K562 (cell line): Measurements from ENCODE around the gene SPIRE1. TPM values are rescaled to one million over a fixed set of nuclear protein-coding genes. Genes with fewer than 3 reads are reported as not detected.
A peak's percentile ranks its signal among the peaks of the same experiment; 100 is the strongest.

Experiments
- ATAC-seq: fragments of 200-7000 bp; cut with Tn5 transposase; 3 replicates; pipeline ENCODE4 v1.9.1; 2020; ENCODE audit warnings: moderate library complexity
- BruUV-seq: library from RNA; stranded (reverse); fragments of 400-500 nt; replicated peaks from 2 replicates; lab custom pipeline; 2021; lab: Mats Ljungman, UMichigan
- CTCF ChIA-PET: fragments of 300-600 bp; formaldehyde crosslinking; extraction: SDS; loops from one replicate; lab custom pipeline; 2021; ENCODE audit warnings: low intra/inter-chr PET ratio; lab: Yijun Ruan, JAX
- POLR2A ChIA-PET: fragments of 300-600, 350-650 bp; sonication (Branson Sonifier 250); formaldehyde crosslinking; extraction: SDS; loops from one replicate; lab custom pipeline; 2021; ENCODE audit warnings: antibody characterized with exemption, inconsistent platforms; lab: Yijun Ruan, JAX
- DNase-seq, 4 experiments: peaks; one replicate each; pipeline versions ENCODE4 v3.0.0 to v3.0.0-alpha.2; 2011 to 2018; ENCODE audit warnings: low spot score in 3 of 4, mixed read lengths in 3 of 4; ENCODE audit errors: extremely low read depth in 1 of 4
- FAIRE-seq: peaks from 2 replicates; lab custom pipeline; 2011; peaks lifted over from hg19 to GRCh38; lab: Jason Lieb, UNC
- H2AFZ ChIP-seq: 2 replicates; pipeline ENCODE4 v1.6.0; 2011; ENCODE audit warnings: low read depth, low read length, control low read depth, inconsistent platforms
- H3K27ac ChIP-seq: fragments of 200-600 bp; 3 replicates; pipeline ENCODE4 v1.8.0; 2011; ENCODE audit warnings: low read depth, mild to moderate bottlenecking, control low read depth, inconsistent platforms, low read length, moderate library complexity, mixed read lengths; ENCODE audit errors: extremely low read depth
- H3K27me3 ChIP-seq, 2 experiments: fragments of 300-600 bp in 1 of 2; 2 replicates in 1 of 2; 3 replicates in 1 of 2; pipeline versions ENCODE4 v1.6.0 to v1.8.0; 2011; ENCODE audit warnings: inconsistent platforms in 2 of 2, low read length in 2 of 2, mild to moderate bottlenecking in 1 of 2, mixed read lengths in 1 of 2, moderate library complexity in 1 of 2; ENCODE audit not compliant: control insufficient read depth in 2 of 2, insufficient read depth in 2 of 2
- H3K36me3 ChIP-seq: fragments of 300-600 bp; 3 replicates; pipeline ENCODE4 v1.8.0; 2011; ENCODE audit warnings: mild to moderate bottlenecking, low read length, inconsistent platforms; ENCODE audit not compliant: control insufficient read depth, insufficient read depth
- H3K4me1 ChIP-seq, 2 experiments: fragments of 200-600 bp in 1 of 2; replicated peaks in 1 of 2; 2 replicates in 1 of 2; 3 replicates in 1 of 2; pipeline versions ENCODE4 v1.5.1 to v1.8.0; 2011; ENCODE audit warnings: inconsistent platforms in 2 of 2, low read length in 2 of 2, mild to moderate bottlenecking in 1 of 2, mixed read lengths in 1 of 2, moderate library complexity in 1 of 2; ENCODE audit not compliant: control insufficient read depth in 2 of 2, insufficient read depth in 2 of 2
- H3K4me2 ChIP-seq: 2 replicates; pipeline ENCODE4 v1.6.1; 2011; ENCODE audit warnings: low read length, control low read depth, inconsistent platforms, mixed read lengths; ENCODE audit not compliant: insufficient read depth
- H3K4me3 ChIP-seq: fragments of 200-600 bp; sonication (generic), shearing (Covaris generic); 2 replicates; pipeline ENCODE4 v1.5.1; 2016; ENCODE audit warnings: control low read depth, inconsistent platforms
- H3K79me2 ChIP-seq: fragments of 200-600 bp; 3 replicates; pipeline ENCODE4 v1.8.0; 2011; ENCODE audit warnings: low read length, inconsistent platforms; ENCODE audit not compliant: control insufficient read depth, insufficient read depth
- H3K9ac ChIP-seq, 2 experiments: 2 replicates each; pipeline versions ENCODE4 v1.6.0 to v1.6.1; 2011; ENCODE audit warnings: low read depth in 2 of 2, low read length in 2 of 2, control low read depth in 1 of 2, inconsistent platforms in 1 of 2, mild to moderate bottlenecking in 1 of 2, mixed read lengths in 1 of 2; ENCODE audit not compliant: insufficient read depth in 1 of 2
- H3K9me1 ChIP-seq: one replicate; pipeline ENCODE4 v1.6.0; 2011; ENCODE audit warnings: inconsistent platforms, mild to moderate bottlenecking, low read length, moderate library complexity; ENCODE audit not compliant: control insufficient read depth, insufficient read depth
- H3K9me3 ChIP-seq: replicated peaks from 2 replicates; pipeline ENCODE4 v1.5.1; 2011; ENCODE audit warnings: low read depth, low read length, inconsistent platforms; ENCODE audit not compliant: control insufficient read depth, insufficient read depth
- H4K20me1 ChIP-seq: replicated peaks from 2 replicates; pipeline ENCODE4 v1.6.1; 2011; ENCODE audit warnings: low read length, inconsistent platforms, mixed read lengths; ENCODE audit not compliant: control insufficient read depth, insufficient read depth
- ARHGAP35 ChIP-seq: fragments of 450-650 bp; IDR thresholded peaks from 2 replicates; pipeline ENCODE4 v1.6.1; 2018; ENCODE audit not compliant: partially characterized antibody
- CBFA2T2 ChIP-seq: fragments of 450-650 bp; conservative IDR thresholded peaks from 2 replicates; pipeline ENCODE4 v1.6.1; 2017; ENCODE audit warnings: mild to moderate bottlenecking
- CEBPB ChIP-seq: fragments of 450-650 bp; IDR thresholded peaks from 2 replicates; pipeline ENCODE4 v1.6.1; 2016; ENCODE audit warnings: missing genetic modification characterization, missing compliant biosample characterization
- CEBPG ChIP-seq, 3 experiments: fragments of 200-800 bp in 1 of 3; sonication (Bioruptor generic) in 1 of 3; sonication (generic) in 1 of 3; formaldehyde crosslinking in 1 of 3; IDR thresholded peaks in 2 of 3; conservative IDR thresholded peaks in 1 of 3; 2 replicates each; pipeline versions ENCODE4 v1.6.1 to v1.8.0; 2016 to 2022; ENCODE audit warnings: missing compliant biosample characterization in 2 of 3, missing genetic modification characterization in 2 of 3, mild to moderate bottlenecking in 1 of 3, missing genetic modification reagents in 1 of 3
- HDAC6 ChIP-seq: IDR thresholded peaks from 2 replicates; pipeline ENCODE4 v1.6.1; 2012; ENCODE audit warnings: low read depth, mild to moderate bottlenecking, control low read depth, inconsistent platforms, low read length, moderate library complexity
- JUNB ChIP-seq: fragments of 450-650 bp; formaldehyde crosslinking; conservative IDR thresholded peaks from 2 replicates; pipeline ENCODE4 v1.4.0; 2020; ENCODE audit warnings: mild to moderate bottlenecking
- KDM4B ChIP-seq, 2 experiments: fragments of 450-650 bp in 1 of 2; sonication (generic) in 1 of 2; IDR thresholded peaks; 2 replicates each; pipeline ENCODE4 v1.6.1; 2016 to 2017; ENCODE audit warnings: borderline replicate concordance in 2 of 2, antibody characterized with exemption in 1 of 2, low read depth in 1 of 2, mild to moderate bottlenecking in 1 of 2
- TCF15 ChIP-seq: fragments of 250-450 bp; sonication (Bioruptor Pico); IDR thresholded peaks from 2 replicates; pipeline ENCODE4 v1.8.0; 2022; ENCODE audit warnings: moderate library complexity, mild to moderate bottlenecking, inconsistent platforms
- ZFPM2 ChIP-seq: fragments of 250-450 bp; sonication (Bioruptor Pico); IDR thresholded peaks from 2 replicates; pipeline ENCODE4 v1.5.1; 2022; ENCODE audit warnings: mild to moderate bottlenecking
- ZNF263 ChIP-seq: sonication (generic); formaldehyde crosslinking; IDR thresholded peaks from 2 replicates; pipeline ENCODE4 v1.8.0; 2022; ENCODE audit warnings: mild to moderate bottlenecking, missing genetic modification reagents, borderline replicate concordance
- ZNF3 ChIP-seq: fragments of 250-450 bp; sonication (Bioruptor Pico); IDR thresholded peaks from 2 replicates; pipeline ENCODE4 v1.5.0; 2021; ENCODE audit warnings: mild to moderate bottlenecking, moderate library complexity
- WGBS: fragments of 100-300 bp; shearing (Covaris generic); methylation state at CpG from one replicate; pipeline ENCODE4 v1.1.6; 2016; ENCODE audit warnings: low coverage, mixed read lengths; ENCODE audit not compliant: insufficient coverage; ENCODE audit errors: missing lambda C conversion rate; 5-methylcytosine and 5-hydroxymethylcytosine counted together
- in situ Hi-C: fragments of 300-500 bp; cut with MboI; formaldehyde crosslinking; loops from 4 replicates; pipeline ENCODE4 v1.15.0; 2018; ENCODE audit warnings: inconsistent platforms, mixed read lengths
- intact Hi-C: fragments of 100-400 bp; cut with micrococcal nuclease; formaldehyde crosslinking; loops from 2 replicates; pipeline ENCODE4 v1.14.2; 2022
- polyA plus RNA-seq, 8 experiments: library from polyadenylated mRNA; depleted of rRNA in 4 of 8; stranded (reverse) in 5 of 8; unstranded in 3 of 8; fragments of >200 nt; fragmentation: Nextera tagmentation in 2 of 8; fragmentation: Illumina TruSeq in 1 of 8; extraction: Ambion mirVana in 2 of 8; extraction: Trizol in 1 of 8; gene quantifications; 2 replicates each; pipeline versions ENCODE4 v1.2.1 to v1.2.3, GENCODE V29; 2011 to 2014; ENCODE audit warnings: inconsistent platforms in 1 of 8, missing spikeins in 1 of 8
- total RNA-seq, 7 experiments: library from RNA; depleted of rRNA in 6 of 7; stranded (reverse); fragments of >200 nt in 6 of 7; fragmentation: Illumina TruSeq in 2 of 7; extraction: Trizol in 2 of 7; gene quantifications; 2 replicates each; pipeline versions ENCODE4 v1.2.1 to v1.2.3, GENCODE V29; 2011 to 2021; ENCODE audit warnings: low replicate concordance in 1 of 7
- TF ChIP-seq, protein P1 (sequence below), 2 experiments: fragments of 200-800 bp in 1 of 2; sonication (Bioruptor generic) in 1 of 2; sonication (generic) in 1 of 2; formaldehyde crosslinking in 1 of 2; IDR thresholded peaks in 1 of 2; conservative IDR thresholded peaks in 1 of 2; 2 replicates each; pipeline versions ENCODE4 v1.5.0 to v1.6.1; 2016 to 2020; ENCODE audit warnings: missing compliant biosample characterization in 1 of 2, missing genetic modification characterization in 1 of 2, missing genetic modification reagents in 1 of 2

The SPIRE1 gene
- total and polyA plus RNA-seq, 9 of the 15 experiments (the other 6 are each of a cell fraction or from before 2014, with no cell fraction given): 2.9 to 14.0 (median 10.2) TPM

GRCh38 chr18:12608301-12608700 lies 49.6 kb downstream of the SPIRE1 start:
- intact Hi-C loops: no loop called here
- TF ChIP-seq TCF15 (no peak), ZNF263 (no peak), KDM4B (IDR thresholded peaks at IDR 0.05; ENCODE audit: borderline replicate concordance in 2 of 2, low read depth in 1 of 2) (no peak), ZNF3 (CRISPR knock-in tag) (no peak), HDAC6 (no peak), JUNB (CRISPR knock-in tag) (no peak), ARHGAP35 (no peak), CEBPB (tag) (peak; percentile 80), CEBPG (CRISPR knock-in tag; IDR thresholded peaks at IDR 0.05) (no peak), CEBPG (tag; conservative IDR thresholded peaks at IDR 0.05 in 1 of 2, IDR thresholded peaks at IDR 0.05 in 1 of 2) (peak; percentile 69 to 87; a peak in 3 of 4 replicates), CBFA2T2 (no peak), ZFPM2 (CRISPR knock-in tag) (no peak)
- TF ChIP-seq, protein P1, sequence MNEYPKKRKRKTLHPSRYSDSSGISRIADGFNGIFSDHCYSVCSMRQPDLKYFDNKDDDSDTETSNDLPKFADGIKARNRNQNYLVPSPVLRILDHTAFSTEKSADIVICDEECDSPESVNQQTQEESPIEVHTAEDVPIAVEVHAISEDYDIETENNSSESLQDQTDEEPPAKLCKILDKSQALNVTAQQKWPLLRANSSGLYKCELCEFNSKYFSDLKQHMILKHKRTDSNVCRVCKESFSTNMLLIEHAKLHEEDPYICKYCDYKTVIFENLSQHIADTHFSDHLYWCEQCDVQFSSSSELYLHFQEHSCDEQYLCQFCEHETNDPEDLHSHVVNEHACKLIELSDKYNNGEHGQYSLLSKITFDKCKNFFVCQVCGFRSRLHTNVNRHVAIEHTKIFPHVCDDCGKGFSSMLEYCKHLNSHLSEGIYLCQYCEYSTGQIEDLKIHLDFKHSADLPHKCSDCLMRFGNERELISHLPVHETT (CRISPR knock-in tag; conservative IDR thresholded peaks at IDR 0.05 in 1 of 2, IDR thresholded peaks at IDR 0.05 in 1 of 2): no peak
- TF ChIP-seq, all 486 proteins: peak for 2
- peaks cover 4 to 22% of the 10 kb centered on the region in 2 experiments; a peak in 4 of 5 replicates for H3K4me1 ChIP-seq
- no peak for FAIRE-seq
- no peak for DNase-seq
- H3K79me2 ChIP-seq: no peaks in the 10 kb centered on the region; the same call in 2 of the 3 replicates
- in situ Hi-C loops: no loop called here
- BruUV-seq: no TSS peak
- CTCF ChIA-PET: no interaction called here
- WGBS: 50% methylated on average over 1 of the region's 1 CpG
- no peak for ATAC-seq
- H3K9me1 ChIP-seq: no peaks in the 10 kb centered on the region
- H3K36me3 ChIP-seq: no peaks in the 10 kb centered on the region
- no peak overlapping the region for H3K4me2 ChIP-seq
- no peaks in the 10 kb centered on the region for H3K27me3 ChIP-seq
- no peak overlapping the region for H3K4me3 ChIP-seq
- H2AFZ ChIP-seq: no peak overlapping the region
- H4K20me1 ChIP-seq: no peaks in the 10 kb centered on the region
- POLR2A ChIA-PET: interaction anchor here (2.0 kb wide), 1 partner anchor 30 kb away, joined by 7 read pairs; no protein-coding TSS in a partner anchor
- H3K27ac ChIP-seq: no peak overlapping the region
- H3K9me3 ChIP-seq: no peaks in the 10 kb centered on the region
- H3K9ac ChIP-seq: no peak overlapping the region
